H1 (cell line): ENCODE data around the gene F2. TPM values are rescaled to one million over a fixed set of nuclear protein-coding genes. Genes with fewer than 3 reads are reported as not detected.

Experiments
- POLR2A ChIP-seq, 2 experiments: IDR thresholded peaks; 1 replicate in 1 of 2; 2 replicates in 1 of 2; pipeline ENCODE4 v1.6.1; 2011; ENCODE audit warnings: low read depth in 2 of 2, low read length in 2 of 2, mild to moderate bottlenecking in 2 of 2; ENCODE audit errors: control extremely low read depth in 1 of 2
- polyA plus RNA-seq, 7 experiments: library from polyadenylated mRNA; depleted of rRNA in 3 of 7; stranded (reverse) in 5 of 7; unstranded in 2 of 7; fragments of >200 nt in 5 of 7; fragments of 200-250 nt in 2 of 7; gene quantifications; 1 replicate in 5 of 7; 2 replicates in 1 of 7; 4 replicates in 1 of 7; pipeline versions ENCODE4 v1.2.1 to v1.2.3, GENCODE V29; 2011 to 2013; ENCODE audit warnings: missing spikeins in 2 of 7, mixed read lengths in 2 of 7
- total RNA-seq: library from RNA; stranded (reverse); fragmentation: NEBNext Ultra II Directional; extraction: Animal tissue kit (Norgen Biotek cat#: 25700); gene quantifications from 2 replicates; pipeline ENCODE4 v1.2.1, GENCODE V29; 2021

Gene F2
- total and polyA plus RNA-seq, 2 of the 8 experiments (the other 6 are each of a cell fraction or from before 2014, with no cell fraction given): 0.11 TPM; not detected in 1

GRCh38 chr11:46692450-46692849 lies 26.6 kb upstream of the F2 start (continued):
- TF ChIP-seq POLR2A (IDR thresholded peaks at IDR 0.05; ENCODE audit: control extremely low read depth in 1 of 2, low read depth in 2 of 2, low read length in 2 of 2): no peak
